Stimulated activated CD4-positive, alpha-beta T cell treated with anti-CD3 and anti-CD28 coated beads, Interleukin-15, amount 100 ng/mL, for 24 hours (primary cell): ENCODE measurements around the gene LPIN2.
A peak's percentile ranks its signal among the peaks of the same experiment; 100 is the strongest.
"Not testable (repeated sequence)": the region's sequence is repeated elsewhere in the genome, so short reads cannot be mapped to it uniquely, and the experiment has no call there.

Experiments used
- DNase-seq: peaks from one replicate; pipeline ENCODE4 v3.0.0-alpha.2; 2020

Gene LPIN2

GRCh38 chr18:3041843-3042242 is 28.9 kb upstream of the LPIN2 start:
- no peak for DNase-seq

GRCh38 chr18:3040881-3041280 is 27.9 kb upstream of the LPIN2 start:
- DNase-seq: no peak

GRCh38 chr18:3040173-3040572 is 27.2 kb upstream of the LPIN2 start:
- DNase-seq: no peak

GRCh38 chr18:3037423-3037915 is 24.5 kb upstream of the LPIN2 start:
- DNase-seq: no peak

GRCh38 chr18:3036108-3036507 is 23.2 kb upstream of the LPIN2 start:
- no peak for DNase-seq

GRCh38 chr18:3035635-3036034 is 22.7 kb upstream of the LPIN2 start:
- DNase-seq: no peak

GRCh38 chr18:3032721-3033120 is 19.8 kb upstream of the LPIN2 start:
- DNase-seq: no peak

GRCh38 chr18:3029215-3029952 is 16.4 kb upstream of the LPIN2 start:
- no peak for DNase-seq

GRCh38 chr18:3028115-3028514 is 15.2 kb upstream of the LPIN2 start:
- not testable (repeated sequence) for DNase-seq

GRCh38 chr18:3027370-3027891 is 14.5 kb upstream of the LPIN2 start:
- DNase-seq: no peak

GRCh38 chr18:3025544-3025943 is 12.6 kb upstream of the LPIN2 start:
- no peak for DNase-seq

GRCh38 chr18:3023603-3024002 is 10.7 kb upstream of the LPIN2 start:
- DNase-seq: not testable (repeated sequence)

GRCh38 chr18:3016585-3017297 is 3.8 kb upstream of the LPIN2 start:
- DNase-seq: no peak

- no peak for DNase-seq
Measured at GRCh38 chr18:3015851-3016250, 2.9 kb upstream of the LPIN2 start.

GRCh38 chr18:3015204-3015592 is 2.3 kb upstream of the LPIN2 start:
- no peak for DNase-seq

GRCh38 chr18:3014503-3015203 is 1.7 kb upstream of the LPIN2 start:
- no peak for DNase-seq

GRCh38 chr18:3012136-3013023 is 564 bp downstream of the LPIN2 start:
- peak; percentile 62 for DNase-seq

GRCh38 chr18:3010086-3010485 is 2.9 kb downstream of the LPIN2 start:
- no peak for DNase-seq

- DNase-seq: no peak
Measured at GRCh38 chr18:3008541-3008940, 4.4 kb downstream of the LPIN2 start.

- DNase-seq: no peak
Measured at GRCh38 chr18:3007491-3007890, 5.5 kb downstream of the LPIN2 start.

- no peak for DNase-seq
Measured at GRCh38 chr18:3005462-3005861, 7.5 kb downstream of the LPIN2 start.

- DNase-seq: not testable (repeated sequence)
Measured at GRCh38 chr18:3003766-3004165, 9.2 kb downstream of the LPIN2 start.
